Esophagus squamous epithelium (tissue), 4 donors: ENCODE data around the gene CD44.

Experiments
- POLR2A ChIP-seq, 4 donors: fragments of 450-650 bp; IDR thresholded peaks; one replicate each; pipeline ENCODE4 v1.6.1; 2017; ENCODE audit warnings: antibody characterized with exemption in 4 of 4, mild to moderate bottlenecking in 4 of 4, moderate library complexity in 3 of 4
- TF ChIP-seq, protein P1 (sequence below), 6 experiments: fragments of 450-650 bp in 4 of 6; fragments of 200-600 bp in 2 of 6; sonication (generic) in 2 of 6; IDR thresholded peaks; one replicate each; pipeline ENCODE4 v1.5.1; 2016 to 2019; ENCODE audit warnings: antibody characterized with exemption in 6 of 6, mild to moderate bottlenecking in 4 of 6, moderate library complexity in 4 of 6

DNA sequence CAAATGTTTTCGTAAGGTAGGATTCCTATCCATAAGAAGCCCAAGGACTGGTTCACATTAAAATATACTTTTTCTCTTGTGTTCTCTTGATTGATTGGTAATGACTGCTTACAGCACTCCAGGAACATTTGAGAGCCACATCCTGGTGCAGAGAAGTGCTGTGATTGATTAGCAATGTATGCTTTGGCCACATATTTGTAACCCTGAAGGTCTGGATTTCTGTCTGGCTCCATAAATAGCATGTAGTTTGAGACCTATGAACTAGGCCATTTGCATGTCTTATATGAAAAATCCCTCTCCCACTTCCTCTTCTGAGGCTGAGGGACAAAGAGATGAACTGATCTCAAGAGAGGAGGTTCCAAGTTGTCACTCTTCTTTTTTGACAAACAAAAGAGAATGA is 49.3 kb upstream of the CD44 start:
- TF ChIP-seq POLR2A (IDR thresholded peaks at IDR 0.05) = no peak
- TF ChIP-seq, protein P1, sequence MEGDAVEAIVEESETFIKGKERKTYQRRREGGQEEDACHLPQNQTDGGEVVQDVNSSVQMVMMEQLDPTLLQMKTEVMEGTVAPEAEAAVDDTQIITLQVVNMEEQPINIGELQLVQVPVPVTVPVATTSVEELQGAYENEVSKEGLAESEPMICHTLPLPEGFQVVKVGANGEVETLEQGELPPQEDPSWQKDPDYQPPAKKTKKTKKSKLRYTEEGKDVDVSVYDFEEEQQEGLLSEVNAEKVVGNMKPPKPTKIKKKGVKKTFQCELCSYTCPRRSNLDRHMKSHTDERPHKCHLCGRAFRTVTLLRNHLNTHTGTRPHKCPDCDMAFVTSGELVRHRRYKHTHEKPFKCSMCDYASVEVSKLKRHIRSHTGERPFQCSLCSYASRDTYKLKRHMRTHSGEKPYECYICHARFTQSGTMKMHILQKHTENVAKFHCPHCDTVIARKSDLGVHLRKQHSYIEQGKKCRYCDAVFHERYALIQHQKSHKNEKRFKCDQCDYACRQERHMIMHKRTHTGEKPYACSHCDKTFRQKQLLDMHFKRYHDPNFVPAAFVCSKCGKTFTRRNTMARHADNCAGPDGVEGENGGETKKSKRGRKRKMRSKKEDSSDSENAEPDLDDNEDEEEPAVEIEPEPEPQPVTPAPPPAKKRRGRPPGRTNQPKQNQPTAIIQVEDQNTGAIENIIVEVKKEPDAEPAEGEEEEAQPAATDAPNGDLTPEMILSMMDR (IDR thresholded peaks at IDR 0.05) = no peak
